Measurements from ENCODE around the gene COL23A1. TPM values are rescaled to one million over a fixed set of nuclear protein-coding genes. Genes with fewer than 3 reads are reported as not detected.

COL23A1 gene
- total and polyA plus RNA-seq, 8 donors = 0.06 to 0.68 (median 0.33) TPM; not detected in 2

DNA sequence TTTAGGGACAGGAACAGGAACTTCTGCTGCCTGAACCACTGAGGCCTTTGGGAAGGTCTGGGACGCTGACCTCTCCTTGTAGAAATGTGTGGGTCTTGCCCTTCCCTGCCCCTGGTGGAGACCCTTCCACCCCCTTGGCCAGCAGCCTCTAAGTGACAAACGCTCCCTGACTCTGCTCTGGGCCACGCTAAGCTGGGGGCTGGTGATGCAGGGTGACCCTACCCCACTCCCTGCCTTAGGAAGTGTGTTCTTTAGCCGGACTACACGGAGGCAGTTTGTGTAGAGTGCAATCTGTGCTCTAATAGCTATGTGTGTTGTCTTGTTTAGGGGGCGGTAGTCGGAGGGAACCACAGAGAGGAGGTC, 123.0 kb downstream of the COL23A1 start:
- TF ChIP-seq, protein P1, sequence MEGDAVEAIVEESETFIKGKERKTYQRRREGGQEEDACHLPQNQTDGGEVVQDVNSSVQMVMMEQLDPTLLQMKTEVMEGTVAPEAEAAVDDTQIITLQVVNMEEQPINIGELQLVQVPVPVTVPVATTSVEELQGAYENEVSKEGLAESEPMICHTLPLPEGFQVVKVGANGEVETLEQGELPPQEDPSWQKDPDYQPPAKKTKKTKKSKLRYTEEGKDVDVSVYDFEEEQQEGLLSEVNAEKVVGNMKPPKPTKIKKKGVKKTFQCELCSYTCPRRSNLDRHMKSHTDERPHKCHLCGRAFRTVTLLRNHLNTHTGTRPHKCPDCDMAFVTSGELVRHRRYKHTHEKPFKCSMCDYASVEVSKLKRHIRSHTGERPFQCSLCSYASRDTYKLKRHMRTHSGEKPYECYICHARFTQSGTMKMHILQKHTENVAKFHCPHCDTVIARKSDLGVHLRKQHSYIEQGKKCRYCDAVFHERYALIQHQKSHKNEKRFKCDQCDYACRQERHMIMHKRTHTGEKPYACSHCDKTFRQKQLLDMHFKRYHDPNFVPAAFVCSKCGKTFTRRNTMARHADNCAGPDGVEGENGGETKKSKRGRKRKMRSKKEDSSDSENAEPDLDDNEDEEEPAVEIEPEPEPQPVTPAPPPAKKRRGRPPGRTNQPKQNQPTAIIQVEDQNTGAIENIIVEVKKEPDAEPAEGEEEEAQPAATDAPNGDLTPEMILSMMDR (IDR thresholded peaks at IDR 0.05) = no peak
- no peak overlapping the region for H3K4me3 ChIP-seq
- DNase-seq (no peak), ATAC-seq (peak in 1 of 4 donors; percentile 12), FAIRE-seq (no peak)
- H3K9me3 ChIP-seq = no peaks in the 10 kb centered on the region
- intact Hi-C loops (cut with DNase I) = no loop called here
- H3K27me3 ChIP-seq = no peaks in the 10 kb centered on the region
- whole genome bisulfite sequencing, 2 donors = 50 to 65% methylated on average over 7 of the region's 7 CpGs
- H3K27ac ChIP-seq = no peak overlapping the region
- no peaks in the 10 kb centered on the region for H3K4me1 ChIP-seq
- no peaks in the 10 kb centered on the region for H3K36me3 ChIP-seq

DNA sequence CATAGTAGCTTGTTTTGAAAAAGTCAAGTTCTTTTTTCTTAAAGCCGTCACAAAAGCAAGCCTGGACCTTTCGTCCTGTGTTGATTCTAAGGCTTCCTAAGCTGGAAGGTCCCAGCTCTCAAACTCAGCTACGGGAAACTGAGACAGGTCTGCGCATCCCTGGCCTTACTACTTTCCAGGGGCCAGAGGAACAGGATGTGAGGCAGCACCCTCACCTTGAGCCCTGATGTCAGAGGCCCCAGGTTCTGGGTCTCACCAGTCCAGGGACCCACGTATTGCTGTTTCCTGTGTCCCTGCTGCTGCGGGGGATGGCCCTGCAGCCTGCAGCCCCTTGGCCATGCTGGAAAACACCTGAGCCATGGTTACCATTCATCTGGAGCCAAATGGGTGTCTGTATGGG, 123.9 kb downstream of the COL23A1 start:
- no peaks in the 10 kb centered on the region for H3K9me3 ChIP-seq
- H3K4me3 ChIP-seq = no peak overlapping the region
- DNase-seq (no peak), ATAC-seq (no peak), FAIRE-seq (no peak)
- H3K27ac ChIP-seq = no peak overlapping the region
- TF ChIP-seq, protein P1 (IDR thresholded peaks at IDR 0.05) = no peak
- intact Hi-C loops (cut with DNase I) = no loop called here
- no peaks in the 10 kb centered on the region for H3K27me3 ChIP-seq
- no peaks in the 10 kb centered on the region for H3K36me3 ChIP-seq
- no peaks in the 10 kb centered on the region for H3K4me1 ChIP-seq
- 85 to 89% methylated on average over 6 of the region's 6 CpGs for WGBS, 2 donors

DNA sequence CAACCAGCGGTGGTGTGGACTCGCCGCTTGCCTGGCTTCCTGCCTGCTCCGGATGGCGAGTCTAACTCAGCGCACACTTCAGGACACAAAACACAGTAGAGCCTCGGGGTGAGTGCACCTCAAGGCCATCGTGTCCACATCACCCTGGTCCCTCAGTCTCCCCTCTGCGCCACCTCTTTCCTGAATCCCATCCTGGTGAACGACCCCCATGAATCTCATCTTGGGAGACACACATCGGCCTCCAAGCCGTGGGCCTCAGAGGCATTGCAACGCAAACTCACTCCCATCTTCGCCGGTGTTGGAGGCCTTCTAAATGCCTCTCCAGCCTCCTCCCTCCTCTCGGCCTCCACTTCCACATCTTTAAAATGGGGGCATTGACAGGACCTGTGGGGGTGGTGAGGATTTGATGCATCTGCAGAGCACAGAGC, 124.3 kb downstream of the COL23A1 start:
- Histone ChIP-seq H3K27ac (no peak overlapping the region), H3K4me3 (no peak overlapping the region), H3K27me3 (no peaks in the 10 kb centered on the region), H3K36me3 (no peaks in the 10 kb centered on the region), H3K9me3 (no peaks in the 10 kb centered on the region), H3K4me1 (no peaks in the 10 kb centered on the region)
- WGBS, 2 donors = 84 to 86% methylated on average over 16 of the region's 16 CpGs
- TF ChIP-seq, protein P1 (IDR thresholded peaks at IDR 0.05) = no peak
- ATAC-seq (no peak), FAIRE-seq (no peak), DNase-seq (no peak)
- intact Hi-C loops (cut with DNase I) = no loop called here

DNA sequence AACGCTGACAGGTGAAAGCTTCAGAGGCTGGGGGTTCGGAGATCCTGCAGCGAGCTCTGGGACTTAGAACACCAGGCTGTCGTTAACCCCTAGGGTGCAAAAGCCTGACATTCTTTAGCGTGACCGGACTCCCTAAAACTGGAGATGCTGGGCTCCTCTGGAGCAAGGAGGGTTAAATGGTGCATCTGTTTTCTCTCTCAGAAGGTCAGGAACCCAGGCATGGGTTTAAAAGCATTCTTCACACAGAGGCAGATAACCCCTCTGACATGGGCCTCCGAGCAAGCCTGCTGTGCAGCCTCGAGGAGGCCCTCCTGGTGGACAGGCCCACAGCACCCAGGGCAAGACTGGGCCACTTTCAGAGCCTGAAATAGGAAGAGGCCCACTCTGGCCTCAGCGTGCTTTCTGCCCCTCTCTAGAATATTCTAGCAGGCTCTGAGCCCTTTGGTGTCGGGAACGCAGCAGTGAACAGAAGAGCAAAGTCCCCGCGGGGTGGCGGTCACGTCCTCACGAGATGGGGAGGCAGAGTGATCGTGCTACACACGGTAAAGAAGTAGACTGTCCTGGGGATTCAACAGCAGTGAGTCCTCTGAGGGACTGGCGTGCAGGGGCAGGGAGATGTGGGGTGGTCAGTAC, 124.8 kb downstream of the COL23A1 start:
- H3K36me3 ChIP-seq = no peaks in the 10 kb centered on the region
- no peak overlapping the region for H3K4me3 ChIP-seq
- intact Hi-C loops (cut with DNase I) = no loop called here
- ATAC-seq (no peak), DNase-seq (no peak), FAIRE-seq (no peak)
- TF ChIP-seq, protein P1 (IDR thresholded peaks at IDR 0.05) = no peak
- H3K27ac ChIP-seq = no peak overlapping the region
- no peaks in the 10 kb centered on the region for H3K9me3 ChIP-seq
- no peaks in the 10 kb centered on the region for H3K4me1 ChIP-seq
- H3K27me3 ChIP-seq = no peaks in the 10 kb centered on the region
- WGBS, 2 donors = 78 to 80% methylated on average over 19 of the region's 19 CpGs

DNA sequence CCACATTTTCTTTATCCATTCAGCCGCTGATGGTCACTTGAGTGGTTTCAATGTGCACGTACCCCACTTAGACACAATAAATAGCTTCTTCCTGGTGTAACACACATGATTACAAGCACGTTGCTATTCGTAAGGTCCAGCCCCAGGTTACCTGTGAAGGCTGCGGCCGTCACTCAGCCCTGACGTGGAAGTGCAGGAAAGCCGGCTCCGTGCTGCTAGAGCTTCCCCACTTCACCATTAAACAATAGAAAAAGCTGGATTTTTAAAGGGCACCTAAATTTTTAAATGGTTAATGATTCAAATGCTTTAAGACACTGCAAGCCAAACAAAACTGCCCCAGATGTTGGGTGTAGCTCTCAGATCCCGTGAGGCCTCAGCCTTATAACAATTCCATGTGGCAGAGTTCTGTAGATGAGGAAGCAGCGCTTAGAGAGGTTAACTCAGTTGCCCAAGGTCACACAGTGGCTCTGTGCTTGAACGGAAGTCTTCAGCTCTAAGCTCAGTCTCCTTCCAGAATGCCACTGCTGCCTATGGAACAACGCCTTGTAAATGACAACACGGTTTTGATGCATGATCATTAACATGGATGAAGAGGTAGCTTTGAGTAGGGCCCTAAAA, 125.7 kb downstream of the COL23A1 start:
- Histone ChIP-seq H3K4me3 (no peak overlapping the region), H3K27me3 (no peaks in the 10 kb centered on the region), H3K27ac (no peak overlapping the region), H3K36me3 (no peaks in the 10 kb centered on the region), H3K4me1 (no peaks in the 10 kb centered on the region), H3K9me3 (no peaks in the 10 kb centered on the region)
- TF ChIP-seq, protein P1 (IDR thresholded peaks at IDR 0.05) = no peak
- FAIRE-seq (no peak), DNase-seq (no peak), ATAC-seq (no peak)
- intact Hi-C loops (cut with DNase I) = no loop called here
- 70 to 74% methylated on average over 14 of the region's 14 CpGs for WGBS, 2 donors
